GM19043 (cell line): ENCODE data around the gene PSME3IP1.

ENCODE experiments used
- ATAC-seq: cut with Tn5 transposase; IDR thresholded peaks from one replicate; pipeline ENCODE4 v1.9.1; 2021; ENCODE audit warnings: low read depth; ENCODE audit not compliant: unreplicated experiment

The PSME3IP1 gene

DNA sequence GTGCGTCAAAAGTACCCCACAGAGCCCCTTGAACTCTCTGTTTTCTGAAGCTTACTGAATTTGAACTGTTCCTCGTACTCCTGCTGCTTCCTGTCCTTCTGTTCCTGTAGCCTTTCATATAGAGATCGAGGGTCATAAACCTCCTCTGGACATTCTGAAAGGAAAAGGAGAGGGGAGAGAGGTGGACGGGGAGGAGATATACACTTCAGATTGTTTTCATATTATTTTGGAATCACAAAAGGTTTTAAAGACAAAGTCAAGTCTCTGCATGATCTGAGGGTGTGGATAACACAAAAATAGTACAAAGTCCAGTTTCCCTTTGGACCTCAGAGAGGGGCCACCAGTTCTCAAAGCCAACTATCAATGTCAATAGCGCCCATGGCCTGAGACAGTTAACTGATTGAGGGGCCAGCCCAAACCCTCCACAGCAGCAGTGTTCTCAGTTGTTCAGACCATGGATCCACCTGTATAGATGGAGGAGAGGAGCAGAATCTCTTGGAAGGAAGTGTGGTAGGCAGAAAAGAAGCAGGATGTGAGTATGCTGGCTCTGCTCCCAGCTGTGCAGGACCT, 13.0 kb downstream of the PSME3IP1 start:
- no peak for ATAC-seq

DNA sequence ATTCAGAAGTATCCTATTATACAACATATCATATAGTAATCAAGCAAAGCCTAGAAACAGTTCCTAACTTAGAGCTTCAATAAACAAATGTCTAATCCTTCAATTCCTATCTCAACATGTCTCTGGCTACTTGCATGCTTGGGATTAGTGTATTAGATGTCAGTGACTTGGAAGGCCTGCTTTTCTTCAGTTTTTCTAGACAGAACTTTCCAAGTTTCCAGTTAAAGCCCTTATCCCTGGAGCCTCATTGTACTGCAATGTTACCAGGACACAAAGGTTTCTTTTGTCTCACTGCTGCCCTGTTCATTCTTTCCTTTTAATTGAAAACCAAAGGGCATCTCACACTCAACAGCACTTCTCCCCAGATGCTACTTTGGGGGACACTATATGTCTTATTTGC, 16.5 kb downstream of the PSME3IP1 start:
- ATAC-seq = no peak

DNA sequence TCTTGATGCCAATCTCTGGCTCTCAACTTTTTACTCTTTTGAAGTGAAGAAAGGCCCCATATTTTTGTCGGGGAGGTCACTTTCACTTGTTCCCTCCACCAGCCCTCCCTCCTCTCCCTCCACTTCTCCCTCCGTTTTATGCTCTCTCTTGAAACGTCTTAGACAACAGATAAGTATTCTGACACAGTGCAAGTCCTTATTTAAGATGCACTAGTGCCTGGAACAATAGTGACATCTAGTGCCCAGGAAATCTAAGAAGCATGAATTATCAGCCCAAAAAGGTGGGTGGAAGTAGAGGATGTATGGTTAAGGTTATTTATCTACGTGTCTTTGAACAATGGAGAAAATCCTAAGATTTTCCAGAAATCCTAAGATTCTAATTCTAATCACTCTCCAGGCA, 17.9 kb downstream of the PSME3IP1 start:
- no peak for ATAC-seq

DNA sequence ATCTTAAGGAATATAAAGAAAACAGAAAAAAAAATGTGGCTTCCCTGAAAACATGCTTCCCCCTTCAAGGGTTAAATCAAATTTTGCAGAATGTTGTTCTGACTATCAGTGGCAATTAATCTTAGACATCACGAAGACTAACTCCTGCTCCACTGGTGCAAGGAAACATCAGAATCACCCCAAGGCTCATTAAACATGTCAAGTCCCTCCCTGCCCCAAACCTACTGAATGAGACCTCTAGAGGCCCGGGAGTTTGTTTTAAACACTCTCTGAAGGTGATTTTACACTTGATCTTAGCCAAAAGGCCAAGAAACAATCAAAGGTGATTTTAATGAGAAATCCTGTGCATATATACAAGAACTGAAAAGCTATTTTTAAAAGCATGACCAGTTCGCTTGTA, 18.3 kb downstream of the PSME3IP1 start:
- ATAC-seq = no peak

DNA sequence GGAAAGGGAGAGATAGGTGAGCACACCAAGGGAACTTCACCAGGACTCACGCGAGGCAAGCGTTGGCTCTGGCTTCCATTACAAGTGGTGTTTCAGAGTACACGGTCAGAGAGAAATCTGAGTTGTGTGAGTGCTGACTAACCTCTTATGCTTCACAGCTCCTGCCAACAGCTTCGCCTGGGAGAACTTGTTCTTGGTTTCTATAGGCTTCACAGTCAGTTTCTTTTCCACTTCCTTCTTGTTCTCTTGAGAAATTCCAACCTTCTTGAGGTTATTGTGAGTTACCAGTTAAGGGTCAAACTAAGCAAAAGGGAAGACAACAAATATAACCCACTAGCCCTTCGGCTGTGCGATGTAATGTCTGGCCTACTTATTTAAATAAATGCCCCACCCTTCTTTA, 18.9 kb downstream of the PSME3IP1 start:
- no peak for ATAC-seq

DNA sequence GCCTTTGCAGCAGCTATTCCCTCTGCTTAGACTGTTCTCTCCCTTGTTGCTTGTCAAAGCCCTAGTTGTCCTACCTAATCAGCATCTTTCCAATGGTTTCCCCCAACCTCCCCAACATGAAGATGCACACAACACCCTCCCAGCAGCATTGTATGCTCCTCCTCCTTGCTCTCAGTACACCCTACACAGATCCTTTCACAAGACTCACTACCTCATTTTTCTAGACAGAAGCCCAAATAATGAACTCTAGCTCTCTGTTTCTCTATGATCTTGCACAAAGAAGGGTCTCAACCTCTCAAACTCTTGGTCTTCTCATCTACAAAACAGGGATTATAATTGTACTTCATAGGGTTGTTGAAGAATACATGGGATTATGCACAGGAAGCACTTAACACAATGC, 19.4 kb downstream of the PSME3IP1 start:
- ATAC-seq = no peak

DNA sequence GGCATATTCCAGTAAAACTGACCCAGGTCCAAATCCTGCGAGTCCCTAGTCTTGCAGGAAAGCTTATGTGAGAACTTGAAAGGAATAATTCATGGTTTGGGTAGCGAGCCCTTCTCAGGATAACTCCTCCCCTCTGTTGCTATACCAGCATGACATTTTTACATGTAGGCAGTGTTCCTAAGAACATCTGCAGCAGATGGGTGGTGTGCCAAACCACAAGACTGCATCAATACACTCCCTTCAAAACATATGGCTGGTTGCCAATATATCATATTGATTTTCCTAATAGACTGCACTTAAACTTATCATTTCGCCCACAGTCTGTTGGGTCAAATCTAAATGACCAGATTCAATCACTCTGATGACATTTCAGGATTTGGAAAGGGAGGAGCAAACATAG, 19.9 kb downstream of the PSME3IP1 start:
- ATAC-seq = no peak

DNA sequence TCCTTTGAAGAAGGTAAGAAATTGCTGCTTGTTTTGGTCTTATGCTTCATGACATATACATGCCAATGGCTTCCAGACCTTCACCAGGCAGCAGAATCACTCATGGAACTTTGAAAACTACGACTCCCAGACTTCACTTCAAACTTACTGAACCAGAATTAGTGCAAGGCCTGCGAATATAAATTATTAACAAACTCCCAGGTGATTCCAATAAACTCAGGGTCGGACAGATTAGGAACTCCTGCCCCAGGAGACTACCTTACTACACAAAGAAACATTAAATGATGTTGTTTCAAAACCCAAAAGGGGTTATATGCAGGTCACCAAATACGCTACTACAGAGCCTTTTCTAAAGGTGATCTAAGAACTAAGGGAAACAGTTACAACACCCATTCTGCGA, 20.4 kb downstream of the PSME3IP1 start:
- no peak for ATAC-seq

DNA sequence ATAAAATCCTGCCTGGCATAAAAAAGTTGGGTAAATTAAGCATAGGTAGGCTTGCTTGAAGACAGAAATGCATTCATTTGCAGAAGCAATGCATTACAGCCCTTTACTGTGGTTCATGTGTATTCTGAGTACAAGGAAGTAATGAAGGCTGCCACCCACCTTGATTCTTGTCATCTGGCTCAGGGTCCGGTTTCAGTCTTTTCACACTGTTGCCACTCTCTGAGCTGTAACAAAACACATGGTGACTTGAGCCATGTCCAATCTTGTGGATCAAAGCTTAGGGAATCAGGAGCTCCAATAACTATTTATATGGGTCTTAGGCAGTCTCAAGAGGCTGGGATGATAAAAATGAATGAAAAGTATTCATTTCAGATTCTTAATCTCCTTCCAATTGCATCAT, 22.0 kb downstream of the PSME3IP1 start:
- no peak for ATAC-seq

DNA sequence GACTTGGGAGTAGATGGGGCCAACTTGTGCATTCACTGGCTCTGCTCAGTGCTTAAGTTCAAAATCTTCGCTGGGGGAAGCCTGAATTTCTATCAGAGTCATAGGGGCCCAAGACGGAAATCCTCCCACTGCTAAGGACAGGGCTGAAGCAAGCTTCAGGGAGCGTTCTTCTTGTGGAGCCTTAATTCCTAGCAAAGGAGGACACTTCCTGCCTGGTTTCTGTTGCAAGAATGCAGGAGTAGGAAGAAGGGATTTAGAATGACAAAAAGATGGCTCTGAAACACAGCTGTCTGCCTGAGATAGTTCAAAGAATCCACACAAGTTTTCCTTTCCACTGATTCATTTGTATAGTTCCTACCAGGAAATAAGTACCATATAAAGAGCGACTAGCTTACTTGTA, 26.4 kb downstream of the PSME3IP1 start:
- ATAC-seq = no peak

DNA sequence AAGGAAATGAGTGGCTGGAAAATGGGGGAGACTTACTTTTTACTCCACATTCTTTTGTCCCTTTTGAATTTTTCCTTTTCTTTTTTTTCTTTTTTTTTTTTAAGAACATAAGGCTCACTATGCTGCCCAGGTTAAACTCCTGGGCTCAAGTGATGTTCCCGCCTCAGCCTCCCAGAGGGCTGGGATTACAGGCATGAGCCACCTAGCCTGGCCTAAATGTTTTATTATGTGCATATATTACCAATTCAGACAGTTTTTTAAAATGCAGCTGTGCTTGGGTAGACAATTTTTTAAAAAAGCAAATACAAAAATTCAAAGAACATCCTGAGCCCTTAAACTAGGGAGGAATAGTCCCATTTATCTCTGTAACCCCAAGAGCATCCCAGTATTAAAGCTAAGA, 28.3 kb downstream of the PSME3IP1 start:
- no peak for ATAC-seq

DNA sequence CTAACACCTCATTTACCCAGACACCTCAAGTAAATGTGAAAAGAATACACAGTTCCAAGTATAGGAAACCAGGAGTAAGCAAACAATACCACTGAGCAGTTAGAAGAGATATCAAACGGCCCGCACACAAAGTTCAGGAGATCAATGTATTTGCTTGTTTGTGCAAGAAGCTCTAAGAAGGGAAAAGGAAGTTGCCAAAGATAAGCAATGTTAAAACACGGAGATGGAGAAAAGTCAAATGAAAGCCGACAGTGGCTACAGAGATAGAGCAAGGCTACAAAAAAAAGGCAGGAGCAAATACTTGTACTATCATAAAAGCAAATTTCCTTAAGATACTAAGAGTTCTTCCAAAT, 29.5 kb downstream of the PSME3IP1 start:
- ATAC-seq = no peak

DNA sequence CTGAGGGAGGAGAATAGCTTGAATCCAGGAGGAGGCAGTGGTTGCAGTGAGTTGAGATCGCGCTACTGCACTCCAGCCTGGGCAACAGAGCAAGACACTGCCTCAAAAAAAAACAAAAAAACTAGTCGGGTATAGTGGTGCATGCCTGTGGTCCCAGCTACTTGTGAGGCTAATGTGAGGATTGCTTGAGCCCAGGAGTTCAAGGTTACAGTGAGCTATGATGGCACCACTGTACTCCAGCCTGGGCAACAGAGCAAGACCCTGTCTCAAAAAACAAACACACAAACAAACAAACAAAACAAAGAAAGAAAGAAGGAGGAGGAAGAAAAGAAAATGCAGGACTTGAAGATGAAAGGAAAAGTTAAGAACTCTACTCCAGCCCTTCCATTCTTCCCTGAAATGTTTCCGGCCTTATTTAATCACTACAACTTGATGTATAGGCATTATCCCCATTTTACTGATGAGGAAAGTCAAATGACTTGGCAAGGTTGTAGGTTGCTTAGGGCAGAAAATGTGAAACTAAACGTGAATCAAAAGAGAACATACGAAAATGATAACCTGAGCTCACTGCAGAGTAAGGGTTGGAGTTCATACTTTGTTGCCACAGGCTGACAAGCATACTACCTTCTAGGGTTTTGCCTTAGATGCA, 30.0 kb downstream of the PSME3IP1 start:
- ATAC-seq = no peak

DNA sequence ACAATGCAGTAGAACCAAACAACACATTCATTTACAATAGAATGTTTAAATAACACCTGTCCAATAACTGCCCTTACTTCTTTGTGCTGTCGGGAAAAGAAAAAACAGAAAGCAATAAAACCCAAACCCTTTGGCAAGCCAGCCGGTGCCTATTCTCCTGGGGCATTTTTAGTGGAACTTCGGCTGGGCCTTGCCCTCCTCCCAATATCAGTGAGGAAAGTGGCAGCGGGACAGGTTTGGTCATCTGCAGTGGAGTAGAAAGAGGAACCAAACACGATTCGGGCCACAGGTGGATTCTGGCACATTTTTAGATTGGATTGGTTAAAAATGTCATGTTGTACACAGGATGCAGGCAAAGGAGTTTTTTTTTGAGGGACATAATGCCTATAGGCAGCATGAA, 32.0 kb downstream of the PSME3IP1 start:
- no peak for ATAC-seq

DNA sequence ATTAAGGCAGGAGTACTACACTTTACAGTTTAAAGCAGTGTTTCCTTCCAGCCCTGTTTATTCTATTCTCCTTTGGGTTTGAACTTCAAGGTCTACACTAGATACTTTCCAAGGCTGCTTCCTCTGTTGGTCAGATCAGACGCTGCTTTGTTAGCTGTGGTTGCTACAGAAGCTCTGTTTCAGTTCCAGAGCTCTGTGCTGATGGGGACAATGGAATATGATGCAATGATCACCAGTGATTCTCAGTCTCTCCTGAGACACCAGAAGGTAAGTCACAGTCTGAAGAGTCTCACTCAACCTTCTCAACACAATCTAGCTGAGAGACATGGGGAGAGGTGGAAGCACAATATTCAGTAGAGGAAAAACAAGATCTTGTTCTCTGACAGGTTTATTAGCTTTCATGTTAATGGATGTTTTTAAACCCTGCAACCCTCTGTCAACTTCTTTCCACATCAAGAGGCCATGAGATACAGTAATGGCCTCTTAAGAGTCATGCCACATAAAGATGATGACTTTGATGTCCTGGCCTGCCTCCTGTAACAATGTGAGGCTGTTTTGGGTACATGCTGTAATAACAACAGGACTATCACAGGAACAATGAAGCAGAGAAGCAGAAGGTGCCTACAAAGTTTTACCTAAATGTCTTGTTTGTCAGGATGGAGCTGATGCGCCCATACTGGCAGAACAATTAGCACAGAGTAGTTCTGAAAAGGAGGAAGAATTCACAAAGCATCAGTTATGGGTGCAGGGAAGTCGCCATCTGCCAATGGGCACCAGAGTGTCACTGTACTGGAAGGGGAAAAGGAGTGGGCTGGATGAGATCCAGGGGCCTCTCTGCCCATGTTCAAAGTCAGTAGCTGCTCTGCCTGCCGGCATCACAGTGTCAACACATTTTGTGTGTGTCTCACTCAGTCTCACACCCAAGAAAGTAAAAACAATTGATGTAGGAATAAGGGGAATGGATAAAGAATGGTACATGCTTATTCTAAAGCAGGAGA, 33.4 kb downstream of the PSME3IP1 start:
- no peak for ATAC-seq

DNA sequence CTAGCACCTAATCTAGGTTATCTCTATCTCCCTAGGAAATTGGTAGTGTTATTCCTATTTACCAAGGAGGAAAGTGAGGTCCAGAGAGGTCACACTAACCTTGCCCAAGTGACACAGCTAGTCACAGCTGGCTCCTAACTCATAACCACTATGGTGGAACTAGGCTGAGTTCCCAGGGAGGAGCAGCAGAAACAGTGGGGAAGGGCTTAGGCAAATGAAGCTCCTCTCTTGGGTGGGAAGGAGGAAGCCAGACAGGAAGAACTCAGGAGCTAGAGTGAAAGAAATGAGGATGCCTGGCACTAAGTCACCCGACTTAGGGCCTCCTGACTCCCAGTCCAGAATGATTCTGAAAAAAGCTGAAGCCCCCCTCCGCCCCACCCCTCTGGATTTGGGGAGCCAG, 34.5 kb downstream of the PSME3IP1 start:
- no peak for ATAC-seq

DNA sequence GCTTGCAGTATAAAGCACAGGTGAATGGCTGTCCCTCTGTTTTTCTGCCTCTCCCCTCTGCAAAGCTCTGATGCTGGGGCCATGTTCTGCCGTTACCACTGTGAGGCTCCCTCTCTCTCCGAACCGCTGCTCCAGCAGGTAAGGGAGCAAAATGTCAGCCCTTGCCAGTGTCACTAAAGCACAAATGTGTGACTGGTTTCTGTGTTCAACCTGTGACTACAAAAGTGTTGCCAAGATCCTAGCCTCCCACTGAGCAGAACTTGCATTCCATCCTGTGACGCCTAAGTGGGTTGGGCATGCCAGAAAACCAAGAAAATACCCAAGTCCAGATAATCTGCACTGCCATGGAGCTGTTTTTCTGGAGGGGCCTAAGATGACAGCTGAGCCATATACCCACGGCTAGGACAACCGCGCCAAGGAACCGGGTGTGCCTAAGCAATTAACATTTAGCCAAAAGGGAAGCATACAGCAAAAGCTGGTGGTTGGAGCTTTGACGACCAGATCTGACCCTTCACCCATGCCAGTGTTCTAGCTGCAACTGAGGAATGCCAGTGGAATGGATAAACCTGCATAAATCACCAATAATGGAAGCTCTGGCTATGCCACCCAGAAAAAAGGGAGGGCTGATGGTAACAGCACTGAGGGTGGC, 35.0 kb downstream of the PSME3IP1 start:
- no peak for ATAC-seq

DNA sequence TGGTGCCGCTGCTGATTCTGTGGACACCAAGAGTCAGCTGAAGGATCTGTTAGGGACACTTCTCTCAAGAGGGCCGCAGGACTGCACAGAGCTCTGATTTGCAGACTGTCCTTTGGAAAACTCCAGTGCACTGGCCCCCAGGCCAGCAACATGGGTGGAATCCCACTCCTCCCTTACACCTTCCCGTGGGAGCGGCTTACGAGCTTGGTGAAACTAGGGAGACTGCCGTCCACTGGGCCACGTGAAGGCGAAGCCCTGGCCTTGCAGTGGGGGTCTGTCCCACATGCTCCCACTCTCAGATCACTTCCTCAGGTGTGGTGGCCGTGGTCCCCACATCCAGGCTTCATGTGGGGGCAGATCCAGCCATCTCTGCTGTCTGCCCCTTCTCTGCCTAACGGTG, 36.4 kb downstream of the PSME3IP1 start:
- ATAC-seq = no peak

DNA sequence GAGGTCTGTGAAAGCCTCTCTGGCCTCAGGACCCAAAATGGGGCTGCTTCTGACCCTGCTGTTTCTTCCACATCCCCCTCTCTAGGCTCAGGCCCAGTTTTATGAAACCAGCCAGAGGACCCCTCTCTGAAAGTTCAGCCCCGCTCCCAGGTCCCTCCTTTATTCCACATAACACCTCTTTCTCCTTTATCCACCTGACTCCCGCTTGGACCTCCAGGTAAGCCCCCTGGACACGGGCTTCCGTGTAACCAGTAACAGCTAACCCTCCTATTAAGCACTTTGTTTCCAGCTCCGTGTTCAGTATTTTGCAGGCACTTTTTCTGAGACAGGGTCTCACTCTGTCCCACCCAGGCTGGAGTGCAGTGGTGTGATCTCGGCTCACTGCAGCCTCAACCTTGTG, 37.4 kb downstream of the PSME3IP1 start:
- no peak for ATAC-seq

DNA sequence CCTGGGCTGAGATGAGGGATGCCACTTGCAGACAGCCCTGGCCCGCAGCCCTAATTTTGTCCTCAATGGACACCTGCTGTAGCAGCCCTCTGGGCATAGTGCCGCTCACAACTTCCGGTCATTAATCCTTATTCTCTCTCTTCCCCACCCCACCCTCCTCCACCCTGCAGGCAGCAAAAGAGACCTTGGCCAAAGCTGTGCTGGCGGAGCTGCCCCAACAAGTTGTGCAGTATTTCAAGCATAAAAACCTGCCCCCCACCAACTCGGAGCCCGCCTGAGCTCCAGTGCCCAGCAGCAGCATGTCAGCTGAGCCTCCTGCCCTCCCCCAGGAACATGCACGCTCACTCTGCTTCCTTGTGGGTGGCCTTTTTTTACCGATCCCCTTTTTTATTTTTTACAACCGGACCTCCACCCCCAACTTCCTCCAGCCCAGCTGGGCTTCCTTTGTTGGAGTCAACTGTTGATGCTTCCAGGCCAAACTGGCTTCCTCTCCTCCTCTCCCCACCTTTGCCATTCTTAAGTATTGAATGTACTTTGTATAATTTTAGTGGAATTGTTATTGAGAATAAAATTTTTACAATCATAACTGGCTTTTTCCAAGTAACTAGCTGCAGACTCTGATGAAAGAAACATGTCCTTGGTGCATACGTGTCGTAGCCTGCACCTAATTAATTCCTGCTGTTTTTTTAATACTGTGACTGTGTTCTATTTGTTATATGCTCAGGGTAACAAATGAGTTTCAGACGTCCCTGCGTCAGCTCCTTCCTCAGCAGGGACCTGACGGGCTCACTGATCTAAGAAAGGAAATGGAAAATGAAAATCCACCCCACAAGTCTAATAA, 38.2 kb downstream of the PSME3IP1 start:
- no peak for ATAC-seq
